ENCODE results near the gene USP40. TPM values are rescaled to one million over a fixed set of nuclear protein-coding genes. Genes with fewer than 3 reads are reported as not detected.

USP40 gene
- total RNA-seq, 1 experiment from 2014 or later, result 34.9 TPM

- CTCF ChIA-PET, result no interaction called here
- DNase-seq (ENCODE audit: low read depth, low spot score) (no peak), ATAC-seq (no peak)
- Histone ChIP-seq H3K79me2 (ENCODE audit: insufficient read depth, low read length) (no peaks in the 10 kb centered on the region), H3K36me3 (ENCODE audit: control insufficient read depth in 1 of 2, insufficient read depth in 2 of 2, low read length in 2 of 2) (no peaks in the 10 kb centered on the region; a peak in 1 of 4 replicates), H3K9me3 (ENCODE audit: control insufficient read depth in 1 of 2, insufficient read depth in 1 of 2, low read depth in 1 of 2, low read length in 2 of 2) (no peaks in the 10 kb centered on the region), H3K4me1 (ENCODE audit: control insufficient read depth in 1 of 2, insufficient read depth in 2 of 2, low read length in 2 of 2) (no peaks in the 10 kb centered on the region), H3K4me3 (replicated peaks in 1 of 2; ENCODE audit: low read depth in 1 of 2, low read length in 2 of 2) (no peak overlapping the region), H3K9ac (ENCODE audit: low read length) (no peak overlapping the region), H3K27me3 (ENCODE audit: insufficient read depth, low read length) (no peaks in the 10 kb centered on the region), H3K4me2 (ENCODE audit: low read length) (no peak overlapping the region), H3K9me2 (ENCODE audit: insufficient read depth) (no peaks in the 10 kb centered on the region), H3K27ac (ENCODE audit: low read depth, low read length) (no peak overlapping the region), H4K20me1 (ENCODE audit: insufficient read depth) (no peaks in the 10 kb centered on the region), H2AFZ (ENCODE audit: low read depth, low read length, poor library complexity, severe bottlenecking) (no peak overlapping the region)
- POLR2A ChIA-PET, result no interaction called here
- intact Hi-C loops (cut with micrococcal nuclease), result no loop called here
- RAD21 ChIA-PET (ENCODE audit: low non-redundant PET in 1 of 2, low total read pairs in 2 of 2, uncharacterized antibody in 2 of 2, unreplicated experiment in 2 of 2), result no interaction called here
- TF ChIP-seq SIN3A (IDR thresholded peaks at IDR 0.05; ENCODE audit: low read depth) (no peak), RAD21 (IDR thresholded peaks at IDR 0.05; ENCODE audit: low read depth) (no peak), YY1 (IDR thresholded peaks at IDR 0.05; ENCODE audit: extremely low read depth, insufficient replicate concordance, low read depth, low read length) (no peak), SP1 (IDR thresholded peaks at IDR 0.05; ENCODE audit: low read depth) (no peak), FOSL1 (IDR thresholded peaks at IDR 0.05; ENCODE audit: low read depth) (no peak), REST (IDR thresholded peaks at IDR 0.05; ENCODE audit: low read depth) (no peak), POLR2AphosphoS5 (IDR thresholded peaks at IDR 0.05; ENCODE audit: low read depth, low read length) (no peak), CTCF (IDR thresholded peaks at IDR 0.05 in 2 of 3, conservative IDR thresholded peaks at IDR 0.05 in 1 of 3; ENCODE audit: borderline replicate concordance in 1 of 3, insufficient read depth in 1 of 3, low read depth in 2 of 3, low read length in 2 of 3) (no peak), MAX (IDR thresholded peaks at IDR 0.05) (no peak), POLR2A (IDR thresholded peaks at IDR 0.05; ENCODE audit: borderline replicate concordance, extremely low read depth, insufficient read depth, insufficient read length) (no peak), ATF3 (IDR thresholded peaks at IDR 0.05) (no peak), SRF (IDR thresholded peaks at IDR 0.05; ENCODE audit: low read depth) (no peak), CBX3 (IDR thresholded peaks at IDR 0.05; ENCODE audit: low read depth) (no peak)
- no TSS peak for BruUV-seq (replicated peaks)
Measured at GRCh38 chr2:233476063-233476410, 90.5 kb downstream of the USP40 start.

Measured in HCT116 (cell line).